ENCODE data around the gene CCBE1.

GRCh38 chr18:59699061-59699460, 1.8 kb upstream of the CCBE1 start:
- no peak for TF ChIP-seq CTCF (conservative IDR thresholded peaks at IDR 0.05 in 1 of 2, IDR thresholded peaks at IDR 0.05 in 1 of 2; ENCODE audit: low read depth in 1 of 2, low read length in 2 of 2)
- TF ChIP-seq EZH2 (IDR thresholded peaks at IDR 0.05; ENCODE audit: low read length, missing control alignments) = no peak
